K562 (cell line): ENCODE measurements around the gene ZGLP1. TPM values are rescaled to one million over a fixed set of nuclear protein-coding genes. Genes with fewer than 3 reads are reported as not detected.

Experiments
- CEBPG ChIP-seq, 3 experiments: fragments of 200-800 bp in 1 of 3; sonication (Bioruptor generic) in 1 of 3; sonication (generic) in 1 of 3; formaldehyde crosslinking in 1 of 3; IDR thresholded peaks in 2 of 3; conservative IDR thresholded peaks in 1 of 3; 2 replicates each; pipeline versions ENCODE4 v1.6.1 to v1.8.0; 2016 to 2022; ENCODE audit warnings: missing compliant biosample characterization in 2 of 3, missing genetic modification characterization in 2 of 3, mild to moderate bottlenecking in 1 of 3, missing genetic modification reagents in 1 of 3
- CHCHD3 ChIP-seq: fragments of 250-450 bp; sonication (Bioruptor Pico); IDR thresholded peaks from 2 replicates; pipeline ENCODE4 v2.1.2; 2022; ENCODE audit warnings: mild to moderate bottlenecking
- E2F4 ChIP-seq: sonication (generic); formaldehyde crosslinking; IDR thresholded peaks from 2 replicates; pipeline ENCODE4 v1.8.0; 2022; ENCODE audit warnings: mild to moderate bottlenecking, low read depth, missing genetic modification reagents
- ELF2 ChIP-seq: fragments of 250-450 bp; sonication (Bioruptor Pico); IDR thresholded peaks from 2 replicates; pipeline ENCODE4 v1.5.0; 2021; ENCODE audit warnings: mild to moderate bottlenecking
- EP300 ChIP-seq: IDR thresholded peaks from 2 replicates; pipeline ENCODE4 v1.6.1; 2012; ENCODE audit warnings: low read length, improper control_type of control experiment
- FOS ChIP-seq: IDR thresholded peaks from 3 replicates; pipeline ENCODE4 v1.6.1; 2011; ENCODE audit not compliant: insufficient read length; ENCODE audit errors: extremely low read depth
- HNRNPUL1 ChIP-seq: fragments of 200-400 bp; formaldehyde crosslinking; IDR thresholded peaks from 2 replicates; pipeline ENCODE4 v1.6.1; 2017; ENCODE audit warnings: low read length
- LARP7 ChIP-seq: fragments of 450-650 bp; IDR thresholded peaks from 2 replicates; pipeline ENCODE4 v1.6.1; 2016
- MEF2D ChIP-seq: conservative IDR thresholded peaks from 2 replicates; pipeline ENCODE4 v1.6.1; 2016; ENCODE audit warnings: low read depth, missing genetic modification characterization, missing compliant biosample characterization
- MNT ChIP-seq, 2 experiments: fragments of 450-650 bp; conservative IDR thresholded peaks; 2 replicates each; pipeline ENCODE4 v1.6.1; 2017; ENCODE audit warnings: mild to moderate bottlenecking in 2 of 2, moderate library complexity in 2 of 2
- NFIC ChIP-seq: fragments of 450-650 bp; IDR thresholded peaks from 2 replicates; pipeline ENCODE4 v1.6.1; 2017; ENCODE audit warnings: mild to moderate bottlenecking, inconsistent platforms
- PHF21A ChIP-seq: fragments of 450-650 bp; IDR thresholded peaks from 2 replicates; pipeline ENCODE4 v1.6.1; 2017; ENCODE audit warnings: low read depth, borderline replicate concordance
- POLR2AphosphoS2 ChIP-seq: IDR thresholded peaks from 2 replicates; pipeline ENCODE4 v1.6.1; 2012; ENCODE audit warnings: low read length, improper control_type of control experiment
- RBM39 ChIP-seq: fragments of 200-400 bp; formaldehyde crosslinking; optimal IDR thresholded peaks from 2 replicates; pipeline ENCODE3; 2018; ENCODE audit warnings: low read depth, low read length
- RFX1 ChIP-seq: fragments of 450-650 bp; IDR thresholded peaks from 2 replicates; pipeline ENCODE4 v1.6.1; 2016; ENCODE audit warnings: mild to moderate bottlenecking, moderate library complexity
- SMAD2 ChIP-seq: fragments of 150-350 bp; IDR thresholded peaks from 2 replicates; pipeline ENCODE4 v1.6.1; 2014; ENCODE audit warnings: low read depth, mild to moderate bottlenecking, low read length
- STAG1 ChIP-seq: sonication (generic); formaldehyde crosslinking; IDR thresholded peaks from 2 replicates; pipeline ENCODE4 v1.5.0; 2020; ENCODE audit warnings: missing genetic modification reagents, borderline replicate concordance
- ZNF511 ChIP-seq: sonication (generic); formaldehyde crosslinking; IDR thresholded peaks from 2 replicates; pipeline ENCODE4 v1.8.0; 2022; ENCODE audit warnings: mild to moderate bottlenecking, missing genetic modification reagents
- ZNF512 ChIP-seq: IDR thresholded peaks from 2 replicates; pipeline ENCODE4 v1.6.1; 2016; ENCODE audit warnings: missing genetic modification characterization, missing compliant biosample characterization
- ZNF740 ChIP-seq, 3 experiments: fragments of 200-800 bp in 1 of 3; sonication (Bioruptor generic) in 1 of 3; sonication (generic) in 1 of 3; formaldehyde crosslinking in 1 of 3; IDR thresholded peaks; 2 replicates each; pipeline versions ENCODE4 v1.6.1 to v1.8.0; 2016 to 2022; ENCODE audit warnings: mild to moderate bottlenecking in 2 of 3, missing compliant biosample characterization in 2 of 3, missing genetic modification characterization in 2 of 3, missing genetic modification reagents in 1 of 3
- ZNF77 ChIP-seq: fragments of 250-450 bp; sonication (Bioruptor Pico); IDR thresholded peaks from 2 replicates; pipeline ENCODE4 v1.5.0; 2020
- ZNF785 ChIP-seq: fragments of 250-450 bp; sonication (Bioruptor Pico); IDR thresholded peaks from 2 replicates; pipeline ENCODE4 v1.4.0; 2020; ENCODE audit warnings: mild to moderate bottlenecking
- polyA plus RNA-seq, 8 experiments: library from polyadenylated mRNA; depleted of rRNA in 4 of 8; stranded (reverse) in 5 of 8; unstranded in 3 of 8; fragments of >200 nt; fragmentation: Nextera tagmentation in 2 of 8; fragmentation: Illumina TruSeq in 1 of 8; extraction: Ambion mirVana in 2 of 8; extraction: Trizol in 1 of 8; gene quantifications; 2 replicates each; pipeline versions ENCODE4 v1.2.1 to v1.2.3, GENCODE V29; 2011 to 2014; ENCODE audit warnings: inconsistent platforms in 1 of 8, missing spikeins in 1 of 8
- total RNA-seq, 7 experiments: library from RNA; depleted of rRNA in 6 of 7; stranded (reverse); fragments of >200 nt in 6 of 7; fragmentation: Illumina TruSeq in 2 of 7; extraction: Trizol in 2 of 7; gene quantifications; 2 replicates each; pipeline versions ENCODE4 v1.2.1 to v1.2.3, GENCODE V29; 2011 to 2021; ENCODE audit warnings: low replicate concordance in 1 of 7

The ZGLP1 gene
- total and polyA plus RNA-seq, 9 of the 15 experiments (the other 6 are each of a cell fraction or from before 2014, with no cell fraction given), result 0.24 to 4.5 (median 2.2) TPM

GRCh38 chr19:10292789-10293636, 16.6 kb downstream of the ZGLP1 start (continued):
- TF ChIP-seq ZNF740 (CRISPR knock-in tag; IDR thresholded peaks at IDR 0.05) (no peak), ZNF740 (tag; IDR thresholded peaks at IDR 0.05) (peak in 1 of 2 experiments; percentile 54; a peak in 1 of 4 replicates), RBM39 (no peak), HNRNPUL1 (no peak), ELF2 (CRISPR knock-in tag) (no peak), NFIC (peak; percentile 64), EP300 (no peak), MEF2D (tag) (no peak), ZNF511 (no peak), E2F4 (CRISPR knock-in tag) (peak; percentile 71; the same call in 1 of the 2 replicates), CEBPG (CRISPR knock-in tag; IDR thresholded peaks at IDR 0.05) (peak; percentile 31; the same call in 1 of the 2 replicates), CEBPG (tag; conservative IDR thresholded peaks at IDR 0.05 in 1 of 2, IDR thresholded peaks at IDR 0.05 in 1 of 2) (no peak), STAG1 (peak; percentile 12; the same call in 1 of the 2 replicates), ZNF785 (no peak), ZNF512 (no peak), LARP7 (no peak), CHCHD3 (CRISPR knock-in tag) (no peak), ZNF77 (CRISPR knock-in tag) (no peak), FOS (no peak), SMAD2 (no peak), MNT (conservative IDR thresholded peaks at IDR 0.05) (peak in 1 of 2 experiments; percentile 22; a peak in 2 of 4 replicates), PHF21A (no peak), RFX1 (no peak), POLR2AphosphoS2 (no peak)
